ENCODE results near the gene NCKAP1.
"Not testable (repeated sequence)": the region's sequence is repeated elsewhere in the genome, so short reads cannot be mapped to it uniquely, and the experiment has no call there.

The NCKAP1 gene

DNA sequence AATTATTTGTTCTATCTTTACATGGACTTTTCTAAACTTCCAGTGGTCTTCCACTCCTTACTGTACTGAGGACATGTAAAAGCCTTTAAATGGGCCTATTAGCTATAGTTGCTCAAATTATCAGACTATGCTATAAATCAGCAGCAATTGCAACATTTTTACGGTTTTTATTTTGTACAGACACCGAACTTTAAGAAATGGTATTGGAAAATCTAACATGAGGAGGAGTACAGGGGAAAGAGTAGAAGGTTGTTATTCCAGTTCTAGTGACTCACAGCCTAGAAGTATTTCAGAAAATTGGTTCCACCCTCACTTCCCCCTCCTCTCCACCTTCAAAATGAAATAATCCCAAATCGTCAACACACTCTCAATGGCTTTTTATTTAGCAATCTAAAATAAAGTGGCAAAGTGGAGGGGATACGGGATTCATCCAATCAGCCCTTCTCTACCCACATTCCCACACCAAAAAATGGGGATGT lies 1.1 kb downstream of the NCKAP1 start:
- no peak for DNase-seq (ENCODE audit: low read depth in 2 of 3, low spot score in 2 of 3)

DNA sequence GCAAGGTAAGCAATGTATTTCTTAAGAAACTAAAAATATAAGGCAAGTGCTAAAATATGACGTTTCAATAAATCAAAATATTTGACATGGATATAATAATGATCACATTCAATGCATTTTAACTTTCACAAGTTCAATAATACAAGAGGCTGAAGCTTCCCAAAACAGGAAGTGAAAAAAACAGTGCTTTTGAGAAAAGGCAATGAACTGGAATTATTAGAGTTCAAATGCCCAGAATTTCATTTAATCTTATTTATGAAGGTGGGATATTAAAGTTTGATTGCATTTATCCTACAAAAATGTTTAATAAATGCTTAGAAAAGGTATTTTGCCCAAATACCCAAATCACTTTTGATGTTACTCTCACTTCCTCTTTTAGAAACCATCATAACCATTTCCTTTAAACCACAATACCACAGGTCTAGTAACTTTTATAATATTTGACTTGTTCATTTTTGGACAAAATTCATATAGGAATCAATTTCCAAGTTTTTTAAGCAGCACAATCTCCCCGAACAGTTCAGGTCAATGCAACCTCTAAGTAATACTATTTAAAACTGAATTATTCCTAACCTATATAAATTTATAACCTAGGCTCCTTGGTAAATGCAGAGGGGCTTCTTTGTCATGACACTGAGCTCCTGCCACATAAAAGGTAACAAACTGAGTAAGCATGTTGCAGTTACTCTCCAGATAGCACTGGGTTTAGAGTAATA lies 2.1 kb downstream of the NCKAP1 start:
- no peak for DNase-seq (ENCODE audit: low read depth in 2 of 3, low spot score in 2 of 3)

DNA sequence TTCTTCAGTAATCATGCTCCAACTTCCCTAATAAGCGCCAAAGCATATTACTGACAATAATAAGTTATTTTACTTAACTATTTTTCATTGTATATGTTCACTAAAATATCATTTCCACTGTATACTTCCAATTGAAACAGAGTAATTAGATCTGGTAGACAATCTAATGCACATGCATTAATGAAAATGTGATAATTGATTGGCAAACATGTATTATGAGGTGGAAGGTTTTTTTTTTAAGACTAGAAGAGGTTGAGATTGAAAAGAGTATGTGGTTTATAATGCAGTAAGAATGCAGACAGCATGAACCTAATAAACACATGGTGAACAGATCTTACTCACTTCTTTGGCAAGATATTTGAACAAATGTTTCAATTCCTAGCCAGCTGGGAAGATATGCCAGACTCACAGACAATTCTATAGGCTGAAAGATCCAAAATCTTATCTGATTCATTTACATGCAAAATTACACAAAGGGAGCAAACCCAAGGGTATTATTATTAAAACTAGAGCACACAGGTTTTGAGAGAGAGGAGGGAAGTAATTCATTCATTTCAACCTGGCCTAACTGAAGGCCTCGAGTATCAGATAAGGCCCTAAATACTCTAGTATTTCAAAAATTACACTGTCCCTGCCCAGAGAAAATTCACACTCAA lies 2.8 kb downstream of the NCKAP1 start:
- no peak for DNase-seq (ENCODE audit: low read depth in 2 of 3, low spot score in 2 of 3)

DNA sequence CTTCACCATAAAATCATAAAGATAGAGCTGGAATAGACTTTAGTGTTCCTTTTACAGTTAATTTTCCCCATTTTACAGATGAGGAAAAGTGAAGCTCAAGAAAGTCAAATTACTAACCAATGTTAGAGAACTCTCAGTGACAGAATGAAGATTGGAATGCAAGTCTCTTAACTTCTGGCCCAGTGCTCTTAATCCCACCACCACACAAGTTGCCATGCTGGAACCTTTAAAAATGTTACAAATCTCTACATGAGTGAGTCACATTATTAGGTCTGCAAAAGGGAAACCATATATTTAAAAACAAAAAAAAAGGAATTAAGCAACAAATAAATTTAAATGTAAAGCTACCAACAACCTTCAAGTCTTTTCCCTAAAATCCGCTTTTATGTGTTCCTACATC lies 3.5 kb downstream of the NCKAP1 start:
- no peak for DNase-seq (ENCODE audit: low read depth in 2 of 3, low spot score in 2 of 3)

DNA sequence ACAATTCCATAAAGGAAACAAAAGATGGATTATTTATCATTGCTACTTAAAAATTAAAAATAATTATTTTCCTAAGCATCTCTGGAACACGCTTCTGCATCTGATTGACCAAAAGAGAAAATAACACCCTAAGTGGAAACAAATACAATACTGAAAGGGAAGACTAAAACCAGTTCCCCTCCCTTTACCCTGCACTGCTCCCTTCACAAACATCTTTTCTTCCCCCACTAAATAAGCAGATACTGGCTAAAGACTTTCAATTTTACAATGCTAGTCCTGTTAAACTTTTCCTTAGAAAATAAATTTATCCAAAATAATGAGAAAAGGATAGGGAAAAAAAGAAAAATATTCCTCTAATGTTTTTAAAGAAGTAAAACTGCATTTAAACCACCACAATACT lies 4.3 kb downstream of the NCKAP1 start:
- no peak for DNase-seq (ENCODE audit: low read depth in 2 of 3, low spot score in 2 of 3)

DNA sequence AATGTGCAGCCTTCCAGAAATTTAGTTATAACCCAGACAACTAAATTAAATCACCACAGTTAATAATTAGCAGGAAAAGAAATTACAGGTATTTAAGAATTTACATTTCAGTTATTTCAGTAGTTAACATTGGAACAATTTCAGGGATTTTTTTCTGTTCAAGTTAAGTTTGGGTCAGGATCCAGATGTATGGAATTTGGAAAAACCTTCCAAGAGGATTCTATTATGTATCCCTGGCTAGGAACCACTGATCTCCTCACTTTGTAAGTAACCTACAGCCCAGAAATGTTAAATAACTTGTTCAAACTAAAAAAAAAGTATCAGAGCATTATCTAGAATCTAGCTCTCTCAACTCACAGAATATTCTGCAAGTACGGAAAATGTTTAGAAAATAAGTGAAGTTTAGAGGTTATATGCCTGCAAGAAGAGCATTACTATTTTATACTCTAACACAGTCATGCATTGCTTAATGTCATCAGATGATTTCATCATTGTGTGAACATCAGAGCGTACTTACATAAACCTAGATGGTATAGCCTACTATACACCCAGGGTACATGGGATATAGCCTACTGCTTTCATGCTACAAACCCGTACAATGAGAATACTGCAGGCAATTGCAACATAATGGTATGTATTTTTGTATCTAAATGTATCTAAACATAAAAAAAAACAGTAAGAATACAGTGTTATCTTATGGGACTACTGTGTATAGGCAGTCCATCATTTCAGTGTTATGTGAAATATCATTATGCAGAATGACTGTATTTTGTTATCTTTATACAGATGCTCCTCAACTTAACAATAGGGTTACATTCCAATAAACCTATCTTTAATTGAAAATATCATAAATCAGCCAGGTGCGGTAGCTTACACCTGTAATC lies 6.1 kb downstream of the NCKAP1 start:
- no peak for DNase-seq (ENCODE audit: low read depth in 2 of 3, low spot score in 2 of 3)

DNA sequence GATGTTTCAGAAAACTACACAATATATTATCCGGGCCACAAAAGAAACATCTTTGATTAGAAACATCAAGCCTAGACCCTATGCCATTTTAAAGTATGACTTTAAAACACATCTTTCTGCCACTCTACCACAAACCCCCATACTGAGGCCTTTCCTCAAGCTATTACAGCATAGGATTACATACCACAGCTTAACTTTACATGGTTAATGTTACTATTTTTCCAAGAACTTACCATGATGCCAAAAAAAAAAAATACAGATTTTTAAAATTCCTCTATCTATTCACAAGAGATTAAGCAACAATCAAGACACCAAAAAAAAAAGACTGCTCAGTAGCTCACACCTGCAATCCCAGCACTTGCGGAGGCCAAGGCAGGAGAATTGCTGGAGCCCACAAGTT lies 9.0 kb downstream of the NCKAP1 start:
- no peak for DNase-seq (ENCODE audit: low read depth in 2 of 3, low spot score in 2 of 3)

DNA sequence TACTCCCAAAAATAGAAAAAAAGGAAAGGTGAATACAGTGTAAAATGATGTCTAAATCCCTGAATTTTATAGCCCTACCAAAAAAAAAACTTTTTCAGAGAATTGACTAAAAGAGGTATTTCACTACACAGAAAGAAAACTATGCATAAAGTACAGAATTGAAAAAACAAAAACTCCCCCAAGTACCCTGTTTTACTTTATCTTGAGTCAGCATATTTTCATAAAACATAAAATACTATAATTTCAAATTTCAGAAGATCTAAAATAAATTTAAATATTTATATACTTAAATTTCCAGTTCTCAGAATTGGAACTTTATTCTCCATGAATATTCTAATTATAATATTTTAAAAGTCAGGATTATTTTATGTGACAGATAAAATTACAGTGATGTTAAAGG lies 10.1 kb downstream of the NCKAP1 start:
- no peak for DNase-seq (ENCODE audit: low read depth in 2 of 3, low spot score in 2 of 3)

DNA sequence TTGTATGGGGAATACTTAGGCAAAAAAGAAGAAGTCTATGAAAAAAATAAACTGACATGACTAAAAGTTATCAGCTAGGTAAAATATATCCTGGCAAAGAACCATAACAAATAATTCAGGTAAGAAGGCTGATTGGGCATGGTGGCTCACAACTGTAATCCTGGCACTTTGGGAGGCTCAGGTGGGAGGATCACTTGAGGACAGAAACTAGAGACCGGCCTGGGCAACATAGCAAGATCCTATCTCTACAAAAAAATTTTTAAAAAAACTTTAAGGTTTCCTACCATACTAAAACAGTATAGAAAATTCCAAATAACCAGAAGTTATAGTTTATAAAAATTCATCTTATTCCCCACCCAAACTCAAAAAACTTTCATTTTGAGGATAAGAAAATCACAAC lies 10.8 kb downstream of the NCKAP1 start:
- no peak for DNase-seq (ENCODE audit: low read depth in 2 of 3, low spot score in 2 of 3)

DNA sequence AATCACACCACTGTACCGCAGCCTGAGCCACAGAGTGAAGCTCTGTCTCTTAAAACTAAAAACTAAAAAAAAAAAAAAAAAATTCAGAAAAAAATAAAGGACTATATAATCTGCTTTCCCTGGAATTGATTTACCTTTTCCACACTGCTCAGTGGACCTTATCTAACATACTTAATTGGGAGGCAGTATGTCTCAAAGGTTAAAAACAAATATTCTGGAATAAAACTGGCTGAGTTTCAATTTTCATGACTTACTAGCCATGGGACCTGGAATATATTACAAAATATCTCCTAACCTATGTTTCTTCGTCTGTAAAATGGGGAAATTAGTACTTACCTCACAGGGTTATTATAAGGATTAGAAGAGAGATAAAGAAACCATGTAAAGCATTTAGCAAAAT lies 11.8 kb downstream of the NCKAP1 start:
- DNase-seq (ENCODE audit: low read depth in 2 of 3, low spot score in 2 of 3): no peak

DNA sequence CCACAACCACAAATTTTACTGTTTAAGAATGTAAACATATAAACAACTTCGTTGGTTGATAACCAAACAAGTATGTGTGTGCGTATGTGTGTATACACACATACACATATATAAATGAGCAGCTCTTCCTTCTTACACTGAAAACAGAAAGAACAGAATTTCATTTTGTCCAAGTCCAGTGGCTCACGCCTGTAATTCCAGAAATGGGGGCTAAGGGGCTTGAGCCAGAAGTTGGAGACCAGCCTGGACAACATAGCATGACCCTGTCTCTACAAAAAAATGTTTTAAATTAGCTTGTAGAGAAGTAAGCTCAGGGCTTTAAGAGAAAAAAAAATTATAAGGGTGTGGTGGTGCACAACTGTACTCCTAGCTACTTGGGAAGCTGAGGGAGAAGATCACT lies 12.3 kb downstream of the NCKAP1 start:
- no peak for DNase-seq (ENCODE audit: low read depth in 2 of 3, low spot score in 2 of 3)

DNA sequence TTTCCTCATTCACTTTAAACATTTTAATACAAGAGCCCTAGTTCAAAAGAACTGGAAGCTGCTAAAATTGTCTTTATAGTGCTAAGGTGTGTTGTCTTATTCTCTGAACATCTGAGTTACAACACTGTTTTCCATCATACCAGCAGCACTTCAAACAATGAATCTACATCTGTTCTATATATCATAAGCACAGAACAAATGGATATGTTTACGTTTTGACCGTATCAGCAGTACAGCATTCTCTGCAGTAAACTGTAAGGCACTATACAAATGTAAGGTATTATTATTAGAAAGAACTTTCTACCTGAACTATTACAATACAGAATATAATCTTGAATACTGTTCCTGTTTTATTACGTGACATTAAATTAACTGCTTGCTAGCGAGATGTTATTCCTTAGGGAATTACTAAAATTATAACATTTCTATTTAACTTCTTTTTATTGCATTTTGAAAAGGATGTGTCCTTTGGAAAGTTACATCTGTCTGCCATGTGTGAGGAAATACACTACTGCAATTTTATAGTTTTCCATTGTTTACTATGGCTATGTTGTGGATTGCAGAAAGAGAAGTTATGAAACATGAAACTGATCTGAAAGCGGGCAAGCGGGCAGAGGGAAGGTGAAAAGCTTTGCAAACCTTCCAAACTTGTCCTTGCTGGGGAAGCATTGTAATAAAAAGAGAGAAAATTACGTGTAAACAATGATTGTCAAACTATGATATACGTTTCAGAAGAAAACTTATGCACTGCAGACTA lies 13.7 kb downstream of the NCKAP1 start:
- no peak for DNase-seq (ENCODE audit: low read depth in 2 of 3, low spot score in 2 of 3)

DNA sequence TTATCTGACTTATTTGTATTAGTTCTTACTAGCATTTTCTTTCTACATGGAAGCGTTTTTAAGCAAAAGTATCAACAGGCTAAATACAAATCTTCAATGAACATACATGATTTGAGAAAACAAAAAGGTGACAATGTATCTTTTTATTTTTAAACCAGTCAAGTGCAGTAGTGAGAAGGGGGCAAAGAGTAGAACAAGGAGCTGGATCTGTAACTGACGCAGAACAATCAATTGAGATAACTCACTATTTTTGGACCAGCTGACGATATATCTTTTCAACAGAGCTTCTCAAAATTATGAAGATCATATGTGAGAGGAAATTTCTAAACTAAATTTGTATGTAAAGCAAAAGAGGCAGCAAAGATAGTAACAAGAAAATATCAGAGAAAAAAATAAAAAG lies 15.5 kb downstream of the NCKAP1 start:
- no peak for DNase-seq (ENCODE audit: low read depth in 2 of 3, low spot score in 2 of 3)

DNA sequence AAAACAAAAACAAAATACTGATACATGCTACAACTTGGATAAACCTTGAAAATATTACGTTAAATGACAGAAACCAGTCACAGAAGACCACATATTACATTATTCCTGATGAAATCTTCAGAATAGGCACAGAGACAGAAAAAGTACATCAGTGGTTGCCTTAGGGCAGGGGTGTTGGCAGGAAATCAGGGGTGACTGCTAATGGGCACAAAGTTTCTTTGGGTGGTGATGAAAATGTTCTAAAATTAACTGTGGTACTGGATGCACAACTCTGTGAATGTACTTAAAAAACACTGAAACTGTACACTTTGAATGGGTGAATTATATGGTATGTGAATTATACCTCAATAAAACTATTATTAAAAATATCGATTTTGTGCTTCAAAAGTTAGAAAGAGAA lies 16.6 kb downstream of the NCKAP1 start:
- no peak for DNase-seq (ENCODE audit: low read depth in 2 of 3, low spot score in 2 of 3)

DNA sequence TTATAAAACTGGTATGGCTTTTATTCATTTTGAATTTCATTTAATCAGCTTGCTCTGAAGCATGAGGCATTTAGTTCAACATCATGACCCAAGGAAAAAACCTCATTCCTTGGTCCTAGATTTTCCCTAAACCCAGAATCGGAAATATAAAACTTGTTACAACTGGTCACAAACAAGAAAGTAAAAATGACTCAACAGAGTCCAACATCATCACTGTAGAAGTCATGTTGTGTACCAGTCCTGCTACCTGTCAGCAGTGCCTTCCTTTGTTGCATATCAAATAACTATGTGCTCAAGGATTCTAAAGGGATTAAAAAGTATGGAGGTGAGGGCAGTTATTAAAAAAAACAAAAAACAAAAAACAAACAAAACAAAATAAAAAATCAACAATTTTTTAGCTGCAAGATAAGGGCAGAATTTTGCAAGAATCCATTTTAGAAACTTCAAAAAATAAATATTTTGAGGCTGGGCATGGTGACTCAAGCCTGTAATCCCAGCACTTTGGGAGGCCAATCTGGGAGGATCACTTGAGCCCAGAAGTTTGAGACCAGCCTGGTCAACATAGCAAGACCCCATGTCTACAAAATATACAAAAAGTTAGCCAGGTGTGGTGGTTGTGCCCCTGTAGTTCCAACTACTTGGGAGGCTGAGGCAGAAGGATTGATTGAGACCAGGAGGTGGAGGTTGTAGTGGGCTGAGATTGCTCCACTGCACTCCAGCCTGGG lies 18.4 kb downstream of the NCKAP1 start:
- DNase-seq (ENCODE audit: low read depth in 2 of 3, low spot score in 2 of 3): no peak

DNA sequence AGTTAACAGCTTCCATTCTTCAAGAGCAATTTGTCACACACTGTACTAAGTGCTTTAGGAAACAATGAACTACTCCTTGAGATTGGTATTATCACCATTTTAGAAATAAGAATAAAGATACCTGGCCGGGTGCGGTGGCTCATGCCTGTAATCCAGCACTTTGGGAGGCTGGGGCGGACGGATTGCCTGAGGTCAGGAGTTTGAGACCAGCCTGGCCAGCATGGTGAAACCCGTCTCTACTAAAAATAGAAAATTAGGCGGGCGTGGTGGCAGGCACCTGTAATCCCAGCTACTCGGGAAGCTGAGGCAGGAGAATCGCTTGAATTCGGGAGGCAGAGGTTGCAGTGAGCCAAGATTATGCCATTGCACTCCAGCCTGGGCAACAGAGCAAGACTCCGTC lies 20.4 kb downstream of the NCKAP1 start:
- not testable (repeated sequence) for DNase-seq (ENCODE audit: low read depth in 2 of 3, low spot score in 2 of 3)

DNA sequence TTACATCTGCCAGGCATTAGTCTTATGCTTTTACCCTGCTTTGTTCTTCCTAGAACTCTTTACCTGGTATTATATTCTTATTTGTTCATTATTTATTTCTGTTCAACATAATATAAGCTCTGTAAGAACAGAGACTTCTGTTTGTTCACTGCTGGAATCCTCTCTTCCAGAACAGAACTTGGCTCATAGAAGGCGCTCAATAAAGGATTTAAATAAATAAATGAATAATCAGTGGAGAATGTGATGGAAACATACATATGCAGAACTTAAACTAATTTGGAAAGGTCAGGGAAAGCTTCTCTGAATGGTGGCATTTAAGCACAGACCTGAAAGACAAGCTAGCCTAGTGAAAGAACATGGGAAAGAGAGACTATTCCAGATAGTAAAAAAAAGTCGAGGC lies 24.3 kb downstream of the NCKAP1 start:
- no peak for DNase-seq (ENCODE audit: low read depth in 2 of 3, low spot score in 2 of 3)

DNA sequence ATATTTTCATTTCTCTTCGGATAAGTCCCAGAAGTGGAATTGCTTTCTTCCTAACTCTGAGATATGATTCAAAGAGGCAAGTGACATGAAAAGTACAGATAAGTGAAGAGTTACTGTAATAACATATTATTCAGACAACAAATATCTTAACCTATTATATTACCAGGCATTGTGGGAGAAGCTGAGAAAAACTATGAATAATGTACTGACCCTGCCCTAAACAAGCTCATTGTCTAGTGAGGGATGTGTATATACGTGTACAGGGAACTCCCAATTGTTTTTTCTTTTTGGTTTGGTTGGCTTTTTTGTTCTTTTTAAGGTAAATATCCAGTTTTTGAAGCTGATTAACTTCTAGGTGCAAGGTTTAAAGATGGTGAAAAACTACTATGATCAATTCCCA lies 26.5 kb downstream of the NCKAP1 start:
- DNase-seq (ENCODE audit: low read depth in 2 of 3, low spot score in 2 of 3): no peak

DNA sequence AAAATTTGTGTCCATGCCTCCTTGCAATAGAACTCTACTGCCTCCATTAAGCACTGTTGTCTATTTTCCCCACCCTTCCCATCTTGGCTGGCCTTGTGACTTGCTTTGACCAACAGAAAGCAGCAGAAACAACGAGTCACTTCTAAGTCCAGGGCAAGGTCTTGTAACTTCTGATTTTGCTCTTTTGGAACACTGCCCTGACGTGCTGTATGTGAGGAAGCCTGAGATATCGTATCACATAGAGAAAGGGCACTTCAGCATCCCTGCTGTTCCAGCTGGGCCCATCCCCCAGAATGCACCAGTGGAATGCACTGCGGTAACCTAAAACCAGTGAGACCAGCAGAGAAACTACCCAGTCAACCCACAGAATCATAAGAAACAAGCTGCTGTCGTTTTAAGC lies 28.1 kb downstream of the NCKAP1 start:
- DNase-seq (ENCODE audit: low read depth in 2 of 3, low spot score in 2 of 3): no peak

DNA sequence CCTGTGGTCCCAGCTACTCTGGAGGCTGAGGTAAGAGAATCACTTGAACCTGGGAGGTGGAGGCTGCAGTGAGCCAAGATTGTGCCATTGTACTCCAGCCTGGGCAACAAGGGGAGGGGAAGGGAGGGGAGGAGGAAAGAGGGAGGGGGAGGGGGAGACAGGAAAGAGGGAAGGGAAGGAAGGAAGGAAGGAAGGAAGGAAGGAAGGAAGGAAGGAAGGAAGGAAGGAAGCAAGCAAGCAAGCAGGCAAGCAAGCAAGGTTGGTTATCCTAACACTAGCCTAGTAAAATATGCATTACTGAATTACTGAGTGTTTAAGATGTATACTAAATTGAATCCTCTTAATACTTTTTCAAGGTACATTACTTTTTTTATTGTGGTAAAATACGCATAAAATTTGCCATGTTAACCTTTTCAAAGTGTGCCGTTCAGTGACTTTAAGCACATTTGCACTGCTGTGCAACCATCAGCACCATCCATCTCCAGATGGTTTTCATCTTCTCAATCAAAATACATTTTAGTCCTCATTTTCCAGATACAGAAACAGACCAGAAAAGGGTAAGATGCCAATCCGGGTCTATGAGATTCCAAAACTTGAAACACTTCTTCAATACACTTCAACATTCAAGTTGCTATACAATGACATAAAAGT lies 28.9 kb downstream of the NCKAP1 start:
- no peak for DNase-seq (ENCODE audit: low read depth in 2 of 3, low spot score in 2 of 3)

All from activated CD8-positive, alpha-beta memory T cell treated with anti-CD3 and anti-CD28 coated beads for 48 hours (primary cell).